Stimulated activated CD4-positive, alpha-beta T cell treated with anti-CD3 and anti-CD28 coated beads, Interleukin-1b, Interleukin-23, amount 100 ng/mL, for 1 hour (primary cell): ENCODE results near the gene RGS9BP.
A peak's percentile ranks its signal among the peaks of the same experiment; 100 is the strongest.
"Not testable (repeated sequence)": the region's sequence is repeated elsewhere in the genome, so short reads cannot be mapped to it uniquely, and the experiment has no call there.

Experiments used
- DNase-seq, 2 donors: peaks; one replicate each; pipeline ENCODE4 v3.0.0-alpha.2; 2020; ENCODE audit warnings: low read depth in 2 of 2

The RGS9BP gene

GRCh38 chr19:32675720-32676185 is at the start of gene RGS9BP:
Gene RGS9BP (plus strand): TSS chr19:32675848. CDS start chr19:32676264, 416 bp downstream.
- peak in 1 of 2 donors; percentile 28 for DNase-seq

- no peak for DNase-seq
These were observed 48.7 kb upstream of the RGS9BP start for GRCh38 chr19:32626969-32627368.

- DNase-seq: no peak
These were observed 47.9 kb upstream of the RGS9BP start for GRCh38 chr19:32627714-32628270.

GRCh38 chr19:32630338-32630737 is 45.3 kb upstream of the RGS9BP start:
- DNase-seq: no peak

GRCh38 chr19:32631381-32631780 is 44.3 kb upstream of the RGS9BP start:
- DNase-seq: no peak

- no peak for DNase-seq
These were observed 38.2 kb upstream of the RGS9BP start for GRCh38 chr19:32637480-32637879.

GRCh38 chr19:32638625-32639024 is 37.0 kb upstream of the RGS9BP start:
- no peak for DNase-seq

GRCh38 chr19:32642771-32643170 is 32.9 kb upstream of the RGS9BP start:
- DNase-seq: peak; percentile 16

- no peak for DNase-seq
These were observed 29.1 kb upstream of the RGS9BP start for GRCh38 chr19:32646556-32646955.

GRCh38 chr19:32647361-32647760 is 28.3 kb upstream of the RGS9BP start:
- no peak for DNase-seq

- DNase-seq: no peak
These were observed 25.9 kb upstream of the RGS9BP start for GRCh38 chr19:32649751-32650150.

- DNase-seq: no peak
These were observed 25.0 kb upstream of the RGS9BP start for GRCh38 chr19:32650671-32651070.

- no peak for DNase-seq
These were observed 23.9 kb upstream of the RGS9BP start for GRCh38 chr19:32651729-32652140.

GRCh38 chr19:32652331-32652730 is 23.3 kb upstream of the RGS9BP start:
- DNase-seq: not testable (repeated sequence)

GRCh38 chr19:32652894-32653598 is 22.6 kb upstream of the RGS9BP start:
- no peak for DNase-seq

GRCh38 chr19:32653599-32653915 is 22.1 kb upstream of the RGS9BP start:
- no peak for DNase-seq

- not testable (repeated sequence) for DNase-seq
These were observed 19.3 kb upstream of the RGS9BP start for GRCh38 chr19:32656379-32656778.

GRCh38 chr19:32658075-32658474 is 17.6 kb upstream of the RGS9BP start:
- no peak for DNase-seq

- no peak for DNase-seq
These were observed 17.1 kb upstream of the RGS9BP start for GRCh38 chr19:32658527-32658926.

- no peak for DNase-seq
These were observed 14.3 kb upstream of the RGS9BP start for GRCh38 chr19:32661318-32661717.

- DNase-seq: no peak
These were observed 13.5 kb upstream of the RGS9BP start for GRCh38 chr19:32662186-32662585.

GRCh38 chr19:32666084-32666483 is 9.6 kb upstream of the RGS9BP start:
- no peak for DNase-seq

GRCh38 chr19:32669310-32669709 is 6.3 kb upstream of the RGS9BP start:
- DNase-seq: no peak
